Neural cell (in vitro differentiated cells): ENCODE data around the gene VPS39. TPM values are rescaled to one million over a fixed set of nuclear protein-coding genes. Genes with fewer than 3 reads are reported as not detected.

ENCODE experiments used
- H2AFZ ChIP-seq: fragments of 200-600, 300-800 bp; sonication (generic), shearing (Covaris generic); 2 replicates; pipeline ENCODE4 v1.6.0; 2014; ENCODE audit warnings: low read depth, mild to moderate bottlenecking, antibody characterized with exemption, low read length, moderate library complexity
- H3F3A ChIP-seq: fragments of 200-600 bp; shearing (Covaris generic); 2 replicates; pipeline ENCODE4 v1.6.1; 2016; ENCODE audit warnings: mild to moderate bottlenecking, moderate library complexity, mixed read lengths, antibody characterized with exemption, low read length; ENCODE audit not compliant: insufficient read depth, poor library complexity, severe bottlenecking
- H3K27ac ChIP-seq: fragments of 200-600, 300-800 bp; sonication (generic), shearing (Covaris generic); 2 replicates; pipeline ENCODE4 v1.5.1; 2014; ENCODE audit warnings: mild to moderate bottlenecking, low read length, moderate library complexity
- H3K27me3 ChIP-seq: fragments of 300-800, 200-600 bp; sonication (generic), shearing (Covaris generic); 2 replicates; pipeline ENCODE4 v1.6.0; 2014; ENCODE audit warnings: mild to moderate bottlenecking, low read depth, low read length, moderate library complexity; ENCODE audit not compliant: insufficient read depth
- H3K36me3 ChIP-seq: fragments of 300-800, 200-600 bp; sonication (generic), shearing (Covaris generic); 2 replicates; pipeline ENCODE4 v1.5.1; 2014; ENCODE audit warnings: mild to moderate bottlenecking, antibody characterized with exemption, low read length, moderate library complexity; ENCODE audit not compliant: insufficient read depth
- H3K4me2 ChIP-seq: fragments of 300-800, 200-600 bp; sonication (generic), shearing (Covaris generic); 2 replicates; pipeline ENCODE4 v1.6.0; 2014; ENCODE audit warnings: mild to moderate bottlenecking, low read length
- H3K4me3 ChIP-seq: fragments of 300-800, 200-600 bp; sonication (generic), shearing (Covaris generic); 2 replicates; pipeline ENCODE4 v1.5.1; 2014; ENCODE audit warnings: mild to moderate bottlenecking, low read length, moderate library complexity
- H3K79me2 ChIP-seq: fragments of 200-600 bp; shearing (Covaris generic); replicated peaks from 2 replicates; pipeline ENCODE4 v1.6.0; 2014; ENCODE audit warnings: mild to moderate bottlenecking, low read length, moderate library complexity; ENCODE audit not compliant: insufficient read depth
- H3K9ac ChIP-seq: fragments of 300-800, 200-600 bp; sonication (generic), shearing (Covaris generic); 2 replicates; pipeline ENCODE4 v1.6.1; 2016; ENCODE audit warnings: mild to moderate bottlenecking, low read length, mixed read lengths
- H3K9me2 ChIP-seq: fragments of 200-600 bp; shearing (Covaris generic); 2 replicates; pipeline ENCODE4 v1.6.1; 2016; ENCODE audit warnings: mild to moderate bottlenecking, low read length, mixed read lengths; ENCODE audit not compliant: insufficient read depth
- H3K9me3 ChIP-seq: fragments of 200-600, 300-800 bp; sonication (generic), shearing (Covaris generic); 2 replicates; pipeline ENCODE4 v1.6.1; 2016; ENCODE audit warnings: mild to moderate bottlenecking, mixed run types, low read length, moderate library complexity, mixed read lengths
- H4K20me1 ChIP-seq: fragments of 200-600 bp; shearing (Covaris generic); 2 replicates; pipeline ENCODE4 v1.6.1; 2016; ENCODE audit warnings: mild to moderate bottlenecking, mixed run types; ENCODE audit not compliant: insufficient read depth
- CTCF ChIP-seq: fragments of 450-650 bp; IDR thresholded peaks from 2 replicates; pipeline ENCODE4 v1.5.1; 2014; ENCODE audit warnings: antibody characterized with exemption, mild to moderate bottlenecking, moderate library complexity; ENCODE audit not compliant: poor library complexity, severe bottlenecking
- EP300 ChIP-seq: fragments of 450-650 bp; conservative IDR thresholded peaks from 2 replicates; pipeline ENCODE4 v1.6.1; 2014; ENCODE audit warnings: antibody characterized with exemption, mild to moderate bottlenecking, moderate library complexity; ENCODE audit not compliant: poor library complexity, severe bottlenecking
- EZH2 ChIP-seq: fragments of 200-600, 300-800 bp; shearing (Covaris generic), sonication (generic); IDR thresholded peaks from 2 replicates; pipeline ENCODE4 v1.6.1; 2014; ENCODE audit warnings: antibody characterized with exemption, low read length, borderline replicate concordance, mild to moderate bottlenecking; ENCODE audit not compliant: insufficient read depth, poor library complexity, severe bottlenecking
- MXI1 ChIP-seq: fragments of 450-650 bp; conservative IDR thresholded peaks from 2 replicates; pipeline ENCODE4 v1.6.1; 2014; ENCODE audit warnings: antibody characterized with exemption, mild to moderate bottlenecking; ENCODE audit not compliant: poor library complexity, severe bottlenecking
- POLR2AphosphoS5 ChIP-seq: IDR thresholded peaks from 2 replicates; pipeline ENCODE4 v1.6.1; 2012
- RAD21 ChIP-seq: fragments of 450-650 bp; conservative IDR thresholded peaks from 2 replicates; pipeline ENCODE4 v1.6.1; 2014; ENCODE audit warnings: antibody characterized with exemption, mild to moderate bottlenecking, moderate library complexity
- REST ChIP-seq: IDR thresholded peaks from 2 replicates; pipeline ENCODE4 v1.6.1; 2012; ENCODE audit warnings: borderline replicate concordance
- SMC3 ChIP-seq: fragments of 450-650 bp; conservative IDR thresholded peaks from 2 replicates; pipeline ENCODE4 v1.6.1; 2014; ENCODE audit warnings: antibody characterized with exemption, mild to moderate bottlenecking, moderate library complexity; ENCODE audit not compliant: poor library complexity
- TAF1 ChIP-seq: IDR thresholded peaks from 2 replicates; pipeline ENCODE4 v1.6.1; 2012; ENCODE audit warnings: low read depth
- polyA plus RNA-seq: library from polyadenylated mRNA; depleted of rRNA; stranded (reverse); fragments of >200 nt; gene quantifications from 2 replicates; pipeline ENCODE4 v1.2.3, GENCODE V29; 2014

The VPS39 gene
- polyA plus RNA-seq, 1 donor from 2014 or later: 59.9 TPM

GRCh38 chr15:42155546-42156242, 52.4 kb downstream of the VPS39 start:
- H3K9me2 ChIP-seq: no peaks in the 10 kb centered on the region
- H3F3A ChIP-seq: no peaks in the 10 kb centered on the region
- TF ChIP-seq SMC3 (no peak), MXI1 (no peak)
- no peak overlapping the region for H3K9ac ChIP-seq
- no peaks in the 10 kb centered on the region for H3K27me3 ChIP-seq
- no peak overlapping the region for H3K4me2 ChIP-seq
- H4K20me1 ChIP-seq: no peaks in the 10 kb centered on the region
- H3K27ac ChIP-seq: no peak overlapping the region
- no peak overlapping the region for H2AFZ ChIP-seq
- H3K36me3 ChIP-seq: no peaks in the 10 kb centered on the region
- no peaks in the 10 kb centered on the region for H3K79me2 ChIP-seq
- H3K9me3 ChIP-seq: no peaks in the 10 kb centered on the region
- no peak overlapping the region for H3K4me3 ChIP-seq

- H3K9ac ChIP-seq: no peak overlapping the region
- H2AFZ ChIP-seq: no peak overlapping the region
- H3K27me3 ChIP-seq: no peaks in the 10 kb centered on the region
These were observed 53.1 kb downstream of the VPS39 start for GRCh38 chr15:42154956-42155355.

More at GRCh38 chr15:42154956-42155355, 53.1 kb downstream of the VPS39 start:
- no peaks in the 10 kb centered on the region for H3K9me3 ChIP-seq
- no peaks in the 10 kb centered on the region for H3K79me2 ChIP-seq
- H3K4me2 ChIP-seq: no peak overlapping the region
- no peaks in the 10 kb centered on the region for H3K36me3 ChIP-seq
- no peaks in the 10 kb centered on the region for H3K9me2 ChIP-seq
- no peak overlapping the region for H3K27ac ChIP-seq
- H4K20me1 ChIP-seq: no peaks in the 10 kb centered on the region
- H3K4me3 ChIP-seq: no peak overlapping the region
- no peak for TF ChIP-seq EP300
- no peak for TF ChIP-seq TAF1
- no peak for TF ChIP-seq MXI1
- TF ChIP-seq EZH2: no peak
- TF ChIP-seq CTCF: no peak
- no peak for TF ChIP-seq POLR2AphosphoS5
- no peak for TF ChIP-seq RAD21
- TF ChIP-seq REST: no peak
- TF ChIP-seq SMC3: no peak
- no peaks in the 10 kb centered on the region for H3F3A ChIP-seq
